Liver (tissue), 9 donors: ENCODE measurements around the gene HOXA5. TPM values are rescaled to one million over a fixed set of nuclear protein-coding genes. Genes with fewer than 3 reads are reported as not detected.

ENCODE experiments used
- DNase-seq: peaks from one replicate; pipeline ENCODE4 v3.0.0-alpha.2; 2017; ENCODE audit warnings: low spot score
- H3K27ac ChIP-seq, 2 donors: one replicate each; pipeline ENCODE4 v1.7.0; 2013; ENCODE audit warnings: inconsistent platforms in 2 of 2, low read length in 2 of 2, control low read depth in 1 of 2, low read depth in 1 of 2, mild to moderate bottlenecking in 1 of 2
- H3K27me3 ChIP-seq, 4 donors: one replicate each; pipeline versions ENCODE4 v1.6.1 to v1.7.0; 2013; ENCODE audit warnings: low read length in 3 of 4, inconsistent platforms in 1 of 4, mild to moderate bottlenecking in 1 of 4, moderate library complexity in 1 of 4; ENCODE audit not compliant: control insufficient read depth in 4 of 4, insufficient read depth in 4 of 4
- H3K36me3 ChIP-seq, 4 donors: one replicate each; pipeline versions ENCODE4 v1.6.1 to v1.7.0; 2013; ENCODE audit warnings: low read length in 3 of 4, mild to moderate bottlenecking in 3 of 4, low read depth in 1 of 4, moderate library complexity in 1 of 4; ENCODE audit not compliant: control insufficient read depth in 4 of 4, insufficient read depth in 3 of 4
- H3K4me1 ChIP-seq, 4 donors: one replicate each; pipeline versions ENCODE4 v1.6.1 to v1.7.0; 2013; ENCODE audit warnings: low read length in 3 of 4, mild to moderate bottlenecking in 3 of 4, moderate library complexity in 1 of 4; ENCODE audit not compliant: control insufficient read depth in 4 of 4, insufficient read depth in 4 of 4
- H3K4me3 ChIP-seq, 3 donors: one replicate each; pipeline versions ENCODE4 v1.6.1 to v1.7.0; 2013; ENCODE audit warnings: low read length in 3 of 3, control low read depth in 1 of 3, low read depth in 1 of 3, mild to moderate bottlenecking in 1 of 3
- H3K9ac ChIP-seq, 2 donors: one replicate each; pipeline ENCODE4 v1.7.0; 2013; ENCODE audit warnings: low read length in 2 of 2, mild to moderate bottlenecking in 2 of 2, moderate library complexity in 2 of 2, control low read depth in 1 of 2, low read depth in 1 of 2
- H3K9me3 ChIP-seq, 4 donors: one replicate each; pipeline versions ENCODE4 v1.6.1 to v1.7.0; 2013; ENCODE audit warnings: low read length in 3 of 4; ENCODE audit not compliant: control insufficient read depth in 4 of 4
- EGR1 ChIP-seq, 2 donors: IDR thresholded peaks; 2 replicates each; pipeline ENCODE4 v1.6.1; 2016 to 2018; ENCODE audit warnings: antibody characterized with exemption in 2 of 2, low read depth in 2 of 2
- FOXA1 ChIP-seq: IDR thresholded peaks from 2 replicates; pipeline ENCODE4 v1.6.1; 2016; ENCODE audit warnings: antibody characterized with exemption
- FOXA2 ChIP-seq: IDR thresholded peaks from 2 replicates; pipeline ENCODE4 v1.6.1; 2016; ENCODE audit warnings: antibody characterized with exemption
- GABPA ChIP-seq, 2 donors: IDR thresholded peaks in 1 of 2; conservative IDR thresholded peaks in 1 of 2; 2 replicates each; pipeline ENCODE4 v1.6.1; 2016; ENCODE audit warnings: antibody characterized with exemption in 2 of 2, mild to moderate bottlenecking in 1 of 2, moderate library complexity in 1 of 2
- HNF4A ChIP-seq, 2 donors: conservative IDR thresholded peaks; 2 replicates each; pipeline ENCODE4 v1.6.1; 2016; ENCODE audit warnings: antibody characterized with exemption in 2 of 2, mild to moderate bottlenecking in 2 of 2
- HNF4G ChIP-seq: IDR thresholded peaks from 2 replicates; pipeline ENCODE4 v1.6.1; 2016; ENCODE audit warnings: antibody characterized with exemption
- JUND ChIP-seq, 2 donors: IDR thresholded peaks; 2 replicates each; pipeline ENCODE4 v1.6.1; 2016; ENCODE audit warnings: antibody characterized with exemption in 2 of 2
- NR2F2 ChIP-seq: IDR thresholded peaks from 2 replicates; pipeline ENCODE4 v1.6.1; 2016; ENCODE audit warnings: antibody characterized with exemption
- RAD21 ChIP-seq, 2 donors: IDR thresholded peaks; 2 replicates each; pipeline ENCODE4 v1.6.1; 2016; ENCODE audit warnings: antibody characterized with exemption in 2 of 2, mild to moderate bottlenecking in 2 of 2
- RXRA ChIP-seq, 2 donors: IDR thresholded peaks; 2 replicates each; pipeline ENCODE4 v1.6.1; 2017 to 2018; ENCODE audit warnings: antibody characterized with exemption in 2 of 2, mild to moderate bottlenecking in 1 of 2
- SP1 ChIP-seq: IDR thresholded peaks from 2 replicates; pipeline ENCODE4 v1.6.1; 2018; ENCODE audit warnings: antibody characterized with exemption, mild to moderate bottlenecking
- TAF1 ChIP-seq: conservative IDR thresholded peaks from 2 replicates; pipeline ENCODE4 v1.6.1; 2016; ENCODE audit warnings: antibody characterized with exemption, mild to moderate bottlenecking
- YY1 ChIP-seq: IDR thresholded peaks from 2 replicates; pipeline ENCODE4 v1.6.1; 2016; ENCODE audit warnings: antibody characterized with exemption, mild to moderate bottlenecking
- WGBS: extraction: QIAGEN DNeasy Blood & Tissue Kit; methylation state at CpG from one replicate; pipeline ENCODE4 v1.1.7; 2013; 5-methylcytosine and 5-hydroxymethylcytosine counted together
- polyA plus RNA-seq, 2 donors: library from polyadenylated mRNA; stranded (reverse) in 1 of 2; unstranded in 1 of 2; fragments of 200-250 nt in 1 of 2; fragments of >200 nt in 1 of 2; fragmentation: Nextera tagmentation in 1 of 2; extraction: Ambion mirVana in 1 of 2; gene quantifications; one replicate each; pipeline versions ENCODE4 v1.2.1 to v1.2.3, GENCODE V29; 2013 to 2015
- total RNA-seq, 2 donors: library from RNA; depleted of rRNA; stranded (reverse); fragments of >200 nt; gene quantifications; one replicate each; pipeline ENCODE4 v1.2.3, GENCODE V29; 2014
- TF ChIP-seq, protein P1 (sequence below): IDR thresholded peaks from 2 replicates; pipeline ENCODE4 v1.6.1; 2016; ENCODE audit warnings: antibody characterized with exemption, mild to moderate bottlenecking
- TF ChIP-seq, protein P2 (sequence below): IDR thresholded peaks from 2 replicates; pipeline ENCODE4 v1.6.1; 2016; ENCODE audit warnings: antibody characterized with exemption
- TF ChIP-seq, protein P3 (sequence below): IDR thresholded peaks from 2 replicates; pipeline ENCODE4 v1.6.1; 2016; ENCODE audit warnings: antibody characterized with exemption
- TF ChIP-seq, protein P4 (sequence below): fragments of 150-350 bp; IDR thresholded peaks from 2 replicates; pipeline ENCODE4 v1.5.1; 2017; ENCODE audit warnings: improper control_type of control experiment, low read depth, low read length; ENCODE audit not compliant: missing input control
- donor health status: healthy.
- donor health status: healthy.
- donor health status: healthy.
- donor health status: healthy.
- donor health status: healthy.

Gene HOXA5
- total and polyA plus RNA-seq, 4 donors: 0.40 to 2.1 (median 0.66) TPM

DNA sequence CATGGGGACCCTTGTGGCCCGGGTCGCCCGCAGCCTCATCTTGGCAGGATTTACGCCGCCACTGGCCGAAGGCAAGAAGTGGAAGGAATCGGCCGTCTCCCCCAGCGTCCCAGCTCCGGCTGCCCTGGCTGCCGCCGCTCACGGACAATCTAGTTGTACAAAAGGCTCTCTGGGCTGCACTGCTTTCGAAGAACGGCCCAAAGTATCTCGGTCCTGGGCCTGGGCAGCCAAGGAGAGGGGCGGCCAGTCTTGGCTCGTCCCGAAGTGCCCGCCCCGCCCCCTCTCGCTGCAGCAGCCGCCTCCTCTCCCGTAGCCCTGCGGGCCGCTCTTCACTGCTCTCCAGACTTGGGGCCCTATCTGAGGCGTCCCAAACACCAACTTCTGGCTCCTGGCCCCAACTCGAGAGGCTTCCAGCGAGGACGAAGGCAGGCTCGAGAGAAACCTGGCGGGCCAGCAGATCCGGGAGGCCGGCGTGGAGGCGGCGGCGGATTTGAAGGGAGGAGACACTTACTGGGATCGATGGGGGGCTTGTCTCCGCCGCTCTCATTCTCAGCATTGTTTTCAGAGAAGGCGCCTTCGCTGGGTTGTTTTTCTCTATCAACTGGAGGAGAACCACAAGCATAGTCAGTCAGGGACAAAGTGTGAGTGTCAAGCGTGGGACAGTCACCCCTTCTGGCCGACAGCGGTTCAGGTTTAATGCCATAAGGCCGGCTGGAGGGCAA lies 21.0 kb upstream of the HOXA5 start (continued):
- TF ChIP-seq, protein P1, sequence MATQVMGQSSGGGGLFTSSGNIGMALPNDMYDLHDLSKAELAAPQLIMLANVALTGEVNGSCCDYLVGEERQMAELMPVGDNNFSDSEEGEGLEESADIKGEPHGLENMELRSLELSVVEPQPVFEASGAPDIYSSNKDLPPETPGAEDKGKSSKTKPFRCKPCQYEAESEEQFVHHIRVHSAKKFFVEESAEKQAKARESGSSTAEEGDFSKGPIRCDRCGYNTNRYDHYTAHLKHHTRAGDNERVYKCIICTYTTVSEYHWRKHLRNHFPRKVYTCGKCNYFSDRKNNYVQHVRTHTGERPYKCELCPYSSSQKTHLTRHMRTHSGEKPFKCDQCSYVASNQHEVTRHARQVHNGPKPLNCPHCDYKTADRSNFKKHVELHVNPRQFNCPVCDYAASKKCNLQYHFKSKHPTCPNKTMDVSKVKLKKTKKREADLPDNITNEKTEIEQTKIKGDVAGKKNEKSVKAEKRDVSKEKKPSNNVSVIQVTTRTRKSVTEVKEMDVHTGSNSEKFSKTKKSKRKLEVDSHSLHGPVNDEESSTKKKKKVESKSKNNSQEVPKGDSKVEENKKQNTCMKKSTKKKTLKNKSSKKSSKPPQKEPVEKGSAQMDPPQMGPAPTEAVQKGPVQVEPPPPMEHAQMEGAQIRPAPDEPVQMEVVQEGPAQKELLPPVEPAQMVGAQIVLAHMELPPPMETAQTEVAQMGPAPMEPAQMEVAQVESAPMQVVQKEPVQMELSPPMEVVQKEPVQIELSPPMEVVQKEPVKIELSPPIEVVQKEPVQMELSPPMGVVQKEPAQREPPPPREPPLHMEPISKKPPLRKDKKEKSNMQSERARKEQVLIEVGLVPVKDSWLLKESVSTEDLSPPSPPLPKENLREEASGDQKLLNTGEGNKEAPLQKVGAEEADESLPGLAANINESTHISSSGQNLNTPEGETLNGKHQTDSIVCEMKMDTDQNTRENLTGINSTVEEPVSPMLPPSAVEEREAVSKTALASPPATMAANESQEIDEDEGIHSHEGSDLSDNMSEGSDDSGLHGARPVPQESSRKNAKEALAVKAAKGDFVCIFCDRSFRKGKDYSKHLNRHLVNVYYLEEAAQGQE: no peak
- TF ChIP-seq FOXA2: no peak
- TF ChIP-seq FOXA1: no peak
- no peak for TF ChIP-seq JUND (IDR thresholded peaks at IDR 0.05)
- TF ChIP-seq, protein P2, sequence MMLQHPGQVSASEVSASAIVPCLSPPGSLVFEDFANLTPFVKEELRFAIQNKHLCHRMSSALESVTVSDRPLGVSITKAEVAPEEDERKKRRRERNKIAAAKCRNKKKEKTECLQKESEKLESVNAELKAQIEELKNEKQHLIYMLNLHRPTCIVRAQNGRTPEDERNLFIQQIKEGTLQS: no peak
- TF ChIP-seq SP1: no peak

DNA sequence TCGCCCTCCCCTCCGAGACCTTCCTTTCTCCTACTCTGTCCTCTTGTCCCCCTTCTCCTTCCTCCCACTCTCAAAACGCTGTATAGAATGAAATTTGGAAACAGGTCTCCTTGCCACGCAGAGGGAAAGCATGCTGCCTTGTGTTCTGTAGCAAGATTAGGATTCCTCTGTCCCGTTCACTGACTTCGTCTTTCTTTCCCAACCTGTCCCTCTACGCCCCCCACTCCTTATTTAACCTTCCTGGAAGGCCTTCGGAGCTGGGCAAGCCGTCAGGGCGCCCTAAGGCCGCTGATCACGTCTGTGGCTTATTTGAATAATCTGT lies 20.5 kb upstream of the HOXA5 start:
- Histone ChIP-seq H3K4me1 (peaks cover 8 to 27% (median 10%) of the 10 kb centered on the region in 4 donors), H3K36me3 (no peaks in the 10 kb centered on the region), H3K9me3 (peaks cover 0 to 10% (median under 1%) of the 10 kb centered on the region in 4 donors), H3K27ac (no peak overlapping the region), H3K27me3 (peaks cover 9 to 61% (median 24%) of the 10 kb centered on the region in 4 donors), H3K9ac (no peak overlapping the region), H3K4me3 (no peak overlapping the region)
- WGBS: 13% methylated on average over 12 of the region's 12 CpGs
- TF ChIP-seq FOXA1 (no peak), TAF1 (no peak), NR2F2 (no peak), GABPA (IDR thresholded peaks at IDR 0.05 in 1 of 2, conservative IDR thresholded peaks at IDR 0.05 in 1 of 2) (no peak), EGR1 (IDR thresholded peaks at IDR 0.05; ENCODE audit: low read depth in 2 of 2) (no peak), RAD21 (IDR thresholded peaks at IDR 0.05) (no peak), YY1 (no peak), RXRA (IDR thresholded peaks at IDR 0.05) (no peak), HNF4A (conservative IDR thresholded peaks at IDR 0.05) (no peak)
- TF ChIP-seq, protein P3, sequence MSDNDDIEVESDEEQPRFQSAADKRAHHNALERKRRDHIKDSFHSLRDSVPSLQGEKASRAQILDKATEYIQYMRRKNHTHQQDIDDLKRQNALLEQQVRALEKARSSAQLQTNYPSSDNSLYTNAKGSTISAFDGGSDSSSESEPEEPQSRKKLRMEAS: no peak
- DNase-seq: no peak

DNA sequence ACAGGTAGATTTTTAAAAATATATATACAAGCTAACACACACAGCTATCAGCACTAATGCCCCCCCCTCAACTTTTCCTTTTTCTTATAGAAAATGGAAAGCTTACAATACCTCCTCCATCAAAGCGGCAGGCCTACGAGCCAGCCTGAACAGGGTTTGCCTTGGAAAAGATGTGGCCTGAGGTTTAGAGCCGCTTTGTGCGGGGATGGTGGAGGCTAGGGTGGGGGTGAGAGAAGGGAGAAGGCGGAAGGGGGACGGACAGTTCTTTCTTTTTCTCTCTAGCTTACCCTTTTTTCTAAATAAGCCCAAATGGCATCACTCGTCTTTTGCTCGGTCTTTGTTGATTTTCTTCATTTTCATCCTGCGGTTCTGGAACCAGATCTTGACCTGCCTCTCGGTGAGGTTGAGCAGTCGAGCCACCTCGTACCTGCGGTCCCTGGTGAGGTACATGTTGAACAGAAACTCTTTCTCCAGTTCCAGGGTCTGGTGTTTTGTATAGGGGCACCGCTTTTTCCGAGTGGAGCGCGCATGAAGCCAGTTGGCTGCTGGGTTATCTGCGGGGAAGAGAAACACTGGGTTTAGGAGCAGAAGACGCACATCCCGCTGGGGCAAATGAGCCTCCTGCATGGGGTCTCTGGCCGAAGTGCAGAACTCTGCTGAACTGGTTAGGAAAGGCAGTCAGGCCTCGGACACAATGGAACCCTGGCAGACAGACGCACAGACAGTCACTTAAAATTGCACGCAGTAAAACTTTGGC lies 20.0 kb upstream of the HOXA5 start:
- no peak for DNase-seq
- Histone ChIP-seq H3K27me3 (peaks cover 9 to 56% (median 21%) of the 10 kb centered on the region in 4 donors), H3K4me3 (no peak overlapping the region), H3K9ac (no peak overlapping the region), H3K36me3 (no peaks in the 10 kb centered on the region), H3K9me3 (peaks cover 0 to 10% (median under 1%) of the 10 kb centered on the region in 4 donors), H3K4me1 (peaks cover 8 to 27% (median 10%) of the 10 kb centered on the region in 4 donors), H3K27ac (no peak overlapping the region)
- WGBS: 34% methylated on average over 24 of the region's 24 CpGs
- no peak for TF ChIP-seq EGR1 (IDR thresholded peaks at IDR 0.05; ENCODE audit: low read depth in 2 of 2)
- no peak for TF ChIP-seq FOXA1
- TF ChIP-seq SP1: no peak
- no peak for TF ChIP-seq RXRA (IDR thresholded peaks at IDR 0.05)
- TF ChIP-seq, protein P4, sequence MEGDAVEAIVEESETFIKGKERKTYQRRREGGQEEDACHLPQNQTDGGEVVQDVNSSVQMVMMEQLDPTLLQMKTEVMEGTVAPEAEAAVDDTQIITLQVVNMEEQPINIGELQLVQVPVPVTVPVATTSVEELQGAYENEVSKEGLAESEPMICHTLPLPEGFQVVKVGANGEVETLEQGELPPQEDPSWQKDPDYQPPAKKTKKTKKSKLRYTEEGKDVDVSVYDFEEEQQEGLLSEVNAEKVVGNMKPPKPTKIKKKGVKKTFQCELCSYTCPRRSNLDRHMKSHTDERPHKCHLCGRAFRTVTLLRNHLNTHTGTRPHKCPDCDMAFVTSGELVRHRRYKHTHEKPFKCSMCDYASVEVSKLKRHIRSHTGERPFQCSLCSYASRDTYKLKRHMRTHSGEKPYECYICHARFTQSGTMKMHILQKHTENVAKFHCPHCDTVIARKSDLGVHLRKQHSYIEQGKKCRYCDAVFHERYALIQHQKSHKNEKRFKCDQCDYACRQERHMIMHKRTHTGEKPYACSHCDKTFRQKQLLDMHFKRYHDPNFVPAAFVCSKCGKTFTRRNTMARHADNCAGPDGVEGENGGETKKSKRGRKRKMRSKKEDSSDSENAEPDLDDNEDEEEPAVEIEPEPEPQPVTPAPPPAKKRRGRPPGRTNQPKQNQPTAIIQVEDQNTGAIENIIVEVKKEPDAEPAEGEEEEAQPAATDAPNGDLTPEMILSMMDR: no peak
- no peak for TF ChIP-seq HNF4G
- no peak for TF ChIP-seq HNF4A (conservative IDR thresholded peaks at IDR 0.05)
- TF ChIP-seq, protein P1: no peak
- TF ChIP-seq, protein P2: no peak
